Endometrial microvascular endothelial cells (primary cell): ENCODE results near the gene SLC9A6. TPM values are rescaled to one million over a fixed set of nuclear protein-coding genes. Genes with fewer than 3 reads are reported as not detected.
"Not testable (repeated sequence)": the region's sequence is repeated elsewhere in the genome, so short reads cannot be mapped to it uniquely, and the experiment has no call there.

Experiments
- in situ Hi-C: cut with HindIII; loops from 2 replicates; pipeline ENCODE4 v1.10.0; 2017; ENCODE audit warnings: low sequenced_read_pairs, low pct_unique_long_range_greater_than_20kb; ENCODE audit errors: inconsistent ontology term
- total RNA-seq: library from RNA; depleted of rRNA; stranded (reverse); fragments of >200 nt; gene quantifications from one replicate; pipeline ENCODE4 v1.2.3, GENCODE V29; 2015; ENCODE audit errors: inconsistent ontology term

Gene SLC9A6
- total RNA-seq, 1 donor from 2014 or later, result 25.2 TPM

DNA sequence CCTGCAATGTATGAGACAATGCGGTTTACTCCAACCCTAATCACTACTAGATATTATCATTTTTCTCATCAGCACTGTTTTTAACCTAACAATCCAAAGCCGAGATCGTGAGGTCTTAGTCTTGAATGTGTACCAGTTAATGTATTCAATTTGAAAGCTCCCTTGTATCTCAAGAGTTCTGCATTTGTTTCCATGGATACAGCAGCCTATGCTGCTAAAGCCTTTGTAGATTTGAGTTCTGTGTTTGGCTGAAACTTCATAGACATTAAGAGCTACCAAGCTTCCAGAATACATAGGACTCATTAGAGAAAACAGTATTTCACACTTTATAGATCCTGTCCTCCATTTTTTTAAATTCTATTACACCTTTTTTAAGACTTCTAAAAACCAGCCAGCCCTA is 39.9 kb downstream of the SLC9A6 start:
- in situ Hi-C loops, result loop anchor here (5.0 kb wide), 1 partner anchor 137 kb away; no protein-coding TSS in a partner anchor

DNA sequence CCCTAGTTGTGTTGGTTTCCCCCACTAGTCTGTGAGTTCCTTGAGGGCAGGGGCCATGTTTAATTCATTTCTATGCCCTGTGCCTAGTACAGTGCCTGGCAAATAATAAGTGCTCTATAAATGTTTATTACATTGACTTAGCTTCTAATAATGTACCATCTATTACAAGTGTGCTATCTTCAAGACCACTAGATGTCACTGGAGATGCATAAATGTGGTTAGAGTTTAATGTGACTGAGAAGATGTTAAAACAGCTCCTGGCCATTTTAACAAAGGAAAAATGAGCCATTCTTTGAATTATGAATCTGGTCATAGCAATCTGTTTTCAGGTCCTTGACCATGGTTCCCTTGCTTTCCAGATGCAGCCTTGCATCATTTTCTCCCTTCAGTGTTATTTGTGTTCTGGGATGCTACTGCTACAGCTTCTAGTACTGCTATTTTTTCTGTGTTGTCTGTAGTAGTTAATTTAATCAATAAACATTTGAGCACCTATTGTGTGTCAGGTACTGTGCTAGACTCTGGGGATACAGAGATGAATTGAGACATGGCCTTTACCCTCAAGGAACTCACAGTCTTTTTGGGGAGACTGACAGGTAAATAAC is 43.2 kb downstream of the SLC9A6 start:
- in situ Hi-C loops, result loop anchor here (5.0 kb wide), 1 partner anchor 134 kb away; no protein-coding TSS in a partner anchor

DNA sequence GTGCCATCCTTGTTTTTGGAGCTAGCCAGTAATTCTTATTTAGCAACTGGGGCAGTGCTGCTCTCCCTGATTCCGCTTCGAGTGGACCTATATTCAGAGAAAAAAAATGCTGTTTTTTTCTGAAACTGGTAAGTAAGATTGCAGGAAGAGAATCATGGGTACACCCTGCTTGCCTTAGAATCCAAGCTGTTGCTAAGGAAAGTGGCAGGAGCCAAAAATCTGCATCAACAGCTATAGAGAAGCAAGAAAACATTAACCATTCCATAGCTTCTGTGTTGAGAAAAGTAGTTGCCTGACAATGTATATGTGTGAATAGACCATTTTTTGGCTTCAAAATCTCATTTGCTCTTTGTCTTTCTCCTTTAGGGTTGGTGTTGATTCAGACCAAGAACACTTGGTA is 44.5 kb downstream of the SLC9A6 start:
- in situ Hi-C loops, result loop anchor here (5.0 kb wide), 1 partner anchor 133 kb away; no protein-coding TSS in a partner anchor

DNA sequence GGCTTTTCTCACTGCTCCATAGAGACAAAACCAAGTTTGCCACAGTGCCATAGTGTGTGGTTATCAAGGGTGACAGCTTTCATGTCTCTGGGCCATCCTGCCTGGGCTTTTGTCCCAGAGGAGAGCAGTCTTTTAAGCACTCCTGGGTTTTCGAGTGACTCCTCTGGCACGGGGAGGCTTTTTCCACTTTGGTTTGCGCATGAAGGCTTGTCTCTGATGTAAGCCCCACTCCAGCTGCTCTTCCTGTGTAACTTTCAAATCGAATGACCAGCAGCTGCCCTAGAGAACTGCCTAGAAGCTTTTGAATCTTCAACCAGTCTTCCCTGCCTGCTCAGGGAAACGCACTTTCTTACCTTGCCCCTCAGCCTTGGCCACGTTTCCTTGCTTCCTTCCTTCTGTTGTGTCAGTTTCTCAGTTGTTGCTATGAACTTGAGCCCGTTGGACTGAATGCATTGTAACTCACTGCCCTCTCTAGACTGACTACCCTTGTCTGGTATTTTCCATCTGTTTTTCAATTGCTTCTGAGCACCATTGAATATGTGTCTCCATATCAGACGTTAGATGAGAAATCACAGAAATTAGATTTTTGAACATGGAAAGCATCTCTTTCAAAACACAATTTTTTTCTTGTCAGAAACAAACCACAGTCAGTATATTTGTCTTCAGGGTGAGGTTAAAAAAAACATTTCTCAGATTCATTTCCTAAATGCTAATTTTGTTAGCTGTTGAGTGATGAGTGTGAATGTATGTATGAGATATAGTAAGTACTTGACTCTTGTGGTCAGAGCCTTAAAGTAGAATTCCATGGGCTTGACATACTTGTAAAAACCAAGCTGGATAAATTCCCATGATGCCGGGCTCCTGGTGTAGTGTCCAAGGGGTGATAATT is 45.3 kb downstream of the SLC9A6 start:
- in situ Hi-C loops, result no loop called here

DNA sequence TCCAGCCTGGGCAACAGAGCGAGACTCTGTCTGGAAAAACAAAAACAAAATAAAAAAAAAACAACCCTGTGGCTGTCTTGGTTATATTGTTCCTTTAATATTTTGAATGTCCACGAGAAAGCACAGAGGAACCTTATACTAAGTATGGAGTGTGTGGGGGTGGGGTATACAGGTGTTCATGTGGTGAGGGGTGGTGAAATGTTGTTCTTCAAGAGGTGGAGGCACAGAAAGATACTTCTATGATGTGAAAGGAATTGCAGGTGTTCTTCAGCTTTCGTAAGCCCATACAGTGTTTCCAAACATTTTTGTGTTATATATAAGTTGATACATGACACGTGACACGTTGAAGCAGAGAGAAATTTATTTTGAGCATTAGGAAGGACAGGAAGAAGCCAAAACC is 46.4 kb downstream of the SLC9A6 start:
- in situ Hi-C loops, result no loop called here

DNA sequence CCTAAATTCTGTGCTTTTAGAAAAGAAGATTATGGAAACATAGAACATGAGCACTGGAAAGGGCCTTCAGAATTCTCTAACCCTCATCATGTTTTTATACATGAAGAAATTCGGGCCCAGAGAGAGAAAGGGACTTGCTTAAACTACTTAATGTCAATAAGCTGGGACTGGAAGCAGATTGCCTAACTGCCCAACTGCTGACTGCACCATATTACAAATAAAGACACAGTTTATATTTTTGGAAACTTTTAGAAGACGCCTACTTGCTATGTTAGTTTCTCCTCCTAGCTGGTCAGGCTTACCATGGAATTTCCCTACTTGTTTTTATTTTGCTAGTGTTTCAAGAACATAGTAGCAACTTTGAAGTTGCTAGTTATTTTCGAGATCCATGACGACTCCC is 47.1 kb downstream of the SLC9A6 start:
- in situ Hi-C loops, result no loop called here

DNA sequence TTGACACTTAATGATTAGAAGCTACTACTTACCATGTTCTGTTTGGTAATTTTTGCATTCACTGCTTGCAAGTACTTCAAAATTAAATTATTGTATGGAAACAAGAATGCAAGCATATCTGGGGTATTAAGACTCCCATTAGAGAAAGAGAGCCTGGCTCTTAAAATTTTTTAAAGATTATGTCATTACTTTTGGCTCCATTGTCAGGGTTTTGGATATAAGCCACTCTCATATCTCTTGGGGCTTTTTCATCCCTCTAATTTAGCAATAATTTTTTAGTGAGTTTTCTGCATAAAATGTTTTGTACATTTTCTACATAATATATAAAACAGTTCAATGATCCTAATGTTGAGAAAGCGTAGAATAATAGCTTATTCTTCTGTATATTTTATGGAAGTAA is 49.4 kb downstream of the SLC9A6 start:
- in situ Hi-C loops, result no loop called here

DNA sequence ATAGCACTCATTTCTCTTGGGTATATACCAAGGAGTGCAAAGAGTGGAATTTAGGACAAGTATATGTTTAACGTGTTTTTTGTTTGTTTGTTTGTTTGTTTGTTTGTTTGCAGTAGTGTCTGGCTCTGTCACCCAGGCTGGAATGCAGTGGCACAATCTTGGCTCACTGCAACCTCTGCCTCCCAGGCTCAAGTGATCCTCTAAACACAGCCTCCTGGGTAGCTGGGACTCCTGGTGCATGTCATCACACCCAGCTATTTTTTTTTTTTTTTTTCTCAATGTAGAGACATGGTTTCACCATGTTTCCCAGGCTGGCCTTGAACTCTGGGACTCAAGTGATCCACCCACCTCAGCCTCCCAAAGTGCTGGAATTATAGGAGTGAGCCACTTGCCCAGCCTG is 50.4 kb downstream of the SLC9A6 start:
- in situ Hi-C loops, result no loop called here

DNA sequence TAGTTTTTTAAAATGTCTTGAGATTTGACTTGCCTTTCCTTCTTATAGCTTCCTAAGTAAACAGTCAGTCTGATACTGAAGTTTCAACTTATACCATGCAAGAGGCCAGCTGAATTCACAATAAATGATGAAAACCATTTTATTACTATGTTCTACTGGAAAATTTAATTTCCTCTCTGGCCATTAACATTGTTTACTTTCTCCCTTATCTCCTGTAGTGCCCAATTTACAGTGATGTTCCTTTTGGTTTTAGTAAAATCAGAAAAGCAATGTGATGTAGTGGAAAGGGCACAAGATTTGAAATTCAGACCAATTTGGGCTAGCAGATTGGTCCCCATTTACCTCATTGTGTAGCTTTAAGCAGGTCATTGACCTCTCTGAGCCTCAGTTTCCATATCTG is 54.2 kb downstream of the SLC9A6 start:
- in situ Hi-C loops, result no loop called here

DNA sequence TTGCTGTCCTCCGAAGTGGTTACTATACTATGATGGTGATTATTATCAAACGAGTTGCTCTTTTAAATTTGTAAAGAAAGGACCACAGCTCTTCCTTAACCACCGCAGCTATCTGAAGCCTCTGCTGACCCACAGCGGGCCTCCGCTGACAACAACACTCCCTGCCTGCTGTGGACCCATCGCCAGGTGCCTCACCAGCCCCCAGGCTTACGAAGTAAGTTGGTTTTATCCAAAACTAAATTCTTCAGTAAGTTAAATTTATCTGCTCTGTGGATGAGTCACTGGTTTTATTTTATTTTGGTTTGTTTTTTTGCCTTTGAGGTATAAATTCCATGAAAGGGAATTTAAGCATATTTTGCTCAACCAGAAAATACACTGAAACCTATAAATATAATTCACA is 54.7 kb downstream of the SLC9A6 start:
- in situ Hi-C loops, result no loop called here

DNA sequence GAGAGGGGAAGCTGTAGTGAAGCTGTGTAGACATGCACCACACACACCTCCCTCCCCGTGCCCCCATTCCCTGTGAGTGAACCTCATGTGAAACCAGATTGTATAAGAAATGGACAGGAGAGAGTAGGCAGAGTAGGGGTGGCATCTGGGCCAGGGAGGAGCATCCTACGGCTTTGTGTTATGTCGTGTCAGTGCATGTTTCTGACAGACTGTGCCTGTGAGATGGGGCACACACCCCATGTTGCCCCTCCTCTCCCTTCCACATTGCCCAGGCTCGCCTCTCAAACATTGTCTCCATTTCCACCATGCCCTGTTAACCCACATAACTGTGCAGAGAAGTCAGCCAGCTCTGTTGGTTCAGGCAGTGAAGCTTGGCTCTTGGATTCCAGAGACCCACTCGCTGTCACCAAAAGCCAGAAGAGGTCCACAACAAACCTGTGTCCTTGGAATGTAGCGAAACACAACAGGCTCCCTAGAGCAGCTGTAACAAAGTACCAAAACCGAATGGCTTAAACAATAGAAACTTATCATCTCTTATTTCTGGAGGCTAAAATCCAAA is 56.1 kb downstream of the SLC9A6 start:
- in situ Hi-C loops, result no loop called here

DNA sequence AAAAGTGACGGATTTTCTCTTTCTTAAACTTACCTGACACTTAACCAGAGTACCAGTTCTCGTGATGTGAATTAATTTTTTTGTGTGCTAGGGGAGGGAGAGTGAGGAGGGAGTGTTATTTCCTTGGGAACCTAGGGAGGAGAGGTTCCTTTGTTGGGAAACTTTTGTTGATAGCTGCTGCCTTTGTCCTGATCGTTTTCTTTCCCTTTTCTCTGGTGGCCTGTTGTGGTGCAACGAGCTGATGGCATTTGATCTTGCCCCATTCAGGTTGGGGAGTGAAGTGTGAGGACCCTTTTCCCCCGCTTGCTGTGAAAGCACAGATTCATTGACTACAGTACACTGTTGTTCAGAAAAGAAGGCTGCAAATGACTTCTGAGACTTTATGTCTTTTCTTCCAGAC is 59.8 kb downstream of the SLC9A6 start:
- in situ Hi-C loops, result no loop called here

DNA sequence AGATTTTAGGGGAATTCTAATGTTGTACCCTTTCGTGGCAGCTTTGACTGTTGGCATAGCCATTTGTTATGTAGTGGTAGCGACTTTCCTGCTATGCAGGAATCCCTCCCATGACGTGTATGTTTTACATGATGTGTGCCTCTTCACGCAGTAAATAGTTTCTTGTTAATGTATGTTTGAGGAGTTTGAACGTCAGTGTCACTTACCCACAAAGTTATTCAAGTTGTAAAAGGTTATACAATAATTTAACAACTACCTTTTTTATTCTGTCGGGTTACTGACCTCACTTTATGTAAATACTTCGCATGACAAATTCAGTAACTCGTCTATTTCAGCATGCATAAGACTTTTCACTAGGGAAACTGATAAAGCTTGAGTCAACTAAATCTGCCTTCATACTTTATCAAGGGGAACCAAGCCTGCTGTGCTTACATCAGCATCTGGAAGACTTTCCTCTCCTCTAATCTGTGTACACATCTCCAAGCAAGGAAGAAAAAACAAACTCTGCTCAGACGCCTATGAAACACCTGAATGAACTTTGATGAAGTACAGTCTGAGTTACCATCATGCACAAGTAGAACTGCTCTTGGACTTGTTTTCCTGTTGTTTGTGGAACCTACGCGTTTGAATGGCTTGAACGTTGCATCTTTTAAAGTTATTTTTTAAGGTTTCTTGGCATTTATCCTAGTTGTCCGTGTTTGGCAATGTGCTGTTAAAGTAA is 61.2 kb downstream of the SLC9A6 start:
- in situ Hi-C loops, result no loop called here

DNA sequence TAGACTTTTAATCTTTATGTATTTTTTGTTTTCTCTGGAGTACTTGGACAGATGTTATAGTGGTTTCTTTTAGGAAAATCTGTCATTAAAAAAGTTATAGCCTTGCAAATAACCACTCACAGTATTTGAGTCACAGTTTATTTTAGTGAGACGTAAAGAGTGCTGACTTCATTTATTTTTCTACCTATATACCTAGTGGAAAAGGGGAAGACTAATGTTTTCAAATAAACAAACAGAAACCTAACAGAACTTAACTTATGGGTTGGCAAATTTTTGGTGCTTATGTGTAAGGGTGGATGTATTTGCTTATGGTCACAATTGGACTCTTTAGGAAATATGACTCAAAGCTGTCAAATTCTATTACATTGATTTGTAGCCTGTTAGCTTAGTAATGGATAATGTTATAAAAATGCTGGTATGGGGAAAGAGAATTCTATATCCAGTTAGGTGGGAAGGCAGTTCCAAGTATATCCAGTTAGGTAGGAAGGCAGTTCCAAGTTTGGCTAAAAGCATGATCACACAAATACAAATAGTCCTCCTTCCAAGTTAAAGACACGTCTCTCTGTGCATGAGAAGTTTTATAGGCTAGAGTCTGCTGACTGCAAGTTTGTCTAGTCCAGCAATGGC is 61.9 kb downstream of the SLC9A6 start:
- in situ Hi-C loops, result no loop called here

DNA sequence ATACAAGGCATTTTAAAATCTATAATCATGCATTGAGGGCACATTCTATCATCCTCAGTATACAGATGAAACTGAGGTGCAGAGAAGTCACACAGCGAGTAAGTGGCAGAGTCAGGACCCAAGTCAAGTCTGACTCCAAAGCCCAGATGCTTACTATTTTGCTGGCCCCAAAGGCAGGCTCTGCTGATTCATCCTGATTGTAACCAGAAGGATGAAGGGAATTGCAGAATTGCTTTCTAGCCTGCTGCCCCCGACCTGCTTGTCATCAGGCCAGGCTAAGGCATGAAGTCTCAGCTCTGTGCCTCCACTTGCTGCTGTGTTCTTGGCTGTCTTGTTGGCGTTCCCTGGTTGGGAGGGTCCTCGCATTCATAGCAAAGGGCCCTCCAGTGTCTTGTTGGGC is 62.7 kb downstream of the SLC9A6 start:
- in situ Hi-C loops, result no loop called here

DNA sequence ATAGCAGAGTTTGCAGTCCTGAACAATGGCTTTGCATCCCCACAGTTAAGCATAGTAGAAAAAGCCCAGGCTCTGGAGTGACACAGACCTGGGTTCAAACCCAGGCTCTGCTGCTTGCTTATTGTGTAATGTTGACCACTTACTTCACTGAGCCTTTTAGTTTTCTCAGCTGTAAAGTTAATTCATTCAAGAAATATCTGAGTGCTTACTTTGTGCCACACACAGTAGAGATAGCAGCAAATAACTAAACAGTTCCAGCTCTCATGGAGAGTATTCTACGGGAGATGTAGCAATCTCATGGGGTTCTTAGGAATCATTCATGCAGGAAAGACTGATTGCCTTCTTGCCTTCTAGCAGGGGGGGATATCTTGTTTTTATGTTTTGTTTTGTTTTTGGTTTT is 63.2 kb downstream of the SLC9A6 start:
- in situ Hi-C loops, result no loop called here

DNA sequence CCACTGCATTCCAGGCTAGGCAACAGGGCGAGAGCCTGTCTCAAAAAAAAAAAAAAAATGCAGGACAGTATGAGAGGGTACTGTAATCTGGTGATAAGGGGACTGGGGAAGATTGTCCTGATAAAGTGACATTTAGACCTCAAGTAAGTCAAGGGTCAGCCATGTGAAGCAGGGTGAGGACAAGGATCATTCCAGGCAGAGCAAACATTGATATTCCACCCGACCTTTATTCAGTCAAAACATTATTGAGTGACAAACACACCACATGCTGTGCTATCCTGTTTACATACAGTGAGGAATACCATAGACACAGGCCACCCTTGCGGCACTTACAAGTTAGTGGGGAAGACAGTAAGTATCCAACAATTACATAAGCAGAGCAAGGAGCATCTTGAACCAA is 64.4 kb downstream of the SLC9A6 start:
- in situ Hi-C loops, result no loop called here

DNA sequence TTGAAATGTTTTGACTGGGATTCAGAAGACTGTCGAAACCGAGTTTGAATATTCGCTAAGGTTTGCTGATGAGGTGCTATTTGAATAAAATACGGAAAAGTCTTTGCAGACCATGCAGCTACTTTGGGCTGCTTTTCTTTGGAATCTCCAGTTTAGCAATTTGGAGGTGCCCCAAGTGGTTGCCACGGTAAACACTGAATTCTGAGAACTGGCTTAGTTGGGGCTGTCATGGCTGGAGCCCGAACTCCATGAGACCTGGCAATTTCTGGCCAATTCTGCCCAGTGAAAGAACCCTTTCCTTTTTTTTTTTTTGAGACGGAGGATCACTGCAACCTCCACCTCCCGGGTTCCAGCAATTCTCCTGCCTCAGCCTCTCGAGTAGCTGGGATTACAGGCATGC is 65.6 kb downstream of the SLC9A6 start:
- in situ Hi-C loops, result not testable (repeated sequence)

DNA sequence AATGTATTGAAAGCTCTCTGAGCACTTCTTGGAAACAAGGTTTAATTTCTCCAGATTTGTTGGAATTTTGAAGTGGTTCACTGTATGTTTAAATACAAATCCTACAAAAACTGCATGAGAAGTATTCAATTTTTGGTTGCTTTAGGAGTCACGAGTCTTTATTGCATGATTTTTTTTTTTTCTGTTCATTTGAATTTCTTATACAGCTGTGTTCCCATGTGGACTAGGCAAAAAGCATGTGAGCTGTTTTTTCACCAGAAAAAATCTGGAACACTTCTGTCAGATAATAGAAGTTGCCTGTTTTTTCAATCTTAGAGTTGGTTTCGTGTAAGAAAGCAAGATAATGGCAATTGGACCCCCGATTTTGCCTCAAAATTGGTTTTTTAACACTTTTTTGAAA is 66.4 kb downstream of the SLC9A6 start:
- in situ Hi-C loops, result no loop called here
